Measurements from ENCODE around the gene AHCTF1. TPM values are rescaled to one million over a fixed set of nuclear protein-coding genes. Genes with fewer than 3 reads are reported as not detected.
A peak's percentile ranks its signal among the peaks of the same experiment; 100 is the strongest.

AHCTF1 gene
- total RNA-seq, 1 donor from 2014 or later, result 31.3 TPM

- no peak overlapping the region for H3K27ac Mint-ChIP-seq
- TF ChIP-seq, protein P1, sequence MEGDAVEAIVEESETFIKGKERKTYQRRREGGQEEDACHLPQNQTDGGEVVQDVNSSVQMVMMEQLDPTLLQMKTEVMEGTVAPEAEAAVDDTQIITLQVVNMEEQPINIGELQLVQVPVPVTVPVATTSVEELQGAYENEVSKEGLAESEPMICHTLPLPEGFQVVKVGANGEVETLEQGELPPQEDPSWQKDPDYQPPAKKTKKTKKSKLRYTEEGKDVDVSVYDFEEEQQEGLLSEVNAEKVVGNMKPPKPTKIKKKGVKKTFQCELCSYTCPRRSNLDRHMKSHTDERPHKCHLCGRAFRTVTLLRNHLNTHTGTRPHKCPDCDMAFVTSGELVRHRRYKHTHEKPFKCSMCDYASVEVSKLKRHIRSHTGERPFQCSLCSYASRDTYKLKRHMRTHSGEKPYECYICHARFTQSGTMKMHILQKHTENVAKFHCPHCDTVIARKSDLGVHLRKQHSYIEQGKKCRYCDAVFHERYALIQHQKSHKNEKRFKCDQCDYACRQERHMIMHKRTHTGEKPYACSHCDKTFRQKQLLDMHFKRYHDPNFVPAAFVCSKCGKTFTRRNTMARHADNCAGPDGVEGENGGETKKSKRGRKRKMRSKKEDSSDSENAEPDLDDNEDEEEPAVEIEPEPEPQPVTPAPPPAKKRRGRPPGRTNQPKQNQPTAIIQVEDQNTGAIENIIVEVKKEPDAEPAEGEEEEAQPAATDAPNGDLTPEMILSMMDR (IDR thresholded peaks at IDR 0.05), result no peak
- ChIA-PET CTCF (interaction anchor here (2.5 kb wide), 1 partner anchor 64 kb away, joined by 17 read pairs; no protein-coding TSS in a partner anchor), POLR2A (no interaction called here)
- intact Hi-C loops (cut with micrococcal nuclease), result loop anchor here (1.0 to 5.0 kb wide), 4 partner anchors 64 to 516 kb away; no protein-coding TSS in a partner anchor
- H3K9me3 Mint-ChIP-seq, result peaks cover 29% of the 10 kb centered on the region
- peaks cover 10% of the 10 kb centered on the region for H3K36me3 Mint-ChIP-seq (ENCODE audit: low read depth)
- no peak for ATAC-seq (ENCODE audit: low read depth)
- peak overlapping the region; percentile 11 for H3K4me3 Mint-ChIP-seq
- no peaks in the 10 kb centered on the region for H3K27me3 Mint-ChIP-seq
- H3K4me1 Mint-ChIP-seq, result no peaks in the 10 kb centered on the region
- peak; percentile 29 for DNase-seq
Observed at GRCh38 chr1:246971090-246971721, 39.5 kb upstream of the AHCTF1 start.

DNA sequence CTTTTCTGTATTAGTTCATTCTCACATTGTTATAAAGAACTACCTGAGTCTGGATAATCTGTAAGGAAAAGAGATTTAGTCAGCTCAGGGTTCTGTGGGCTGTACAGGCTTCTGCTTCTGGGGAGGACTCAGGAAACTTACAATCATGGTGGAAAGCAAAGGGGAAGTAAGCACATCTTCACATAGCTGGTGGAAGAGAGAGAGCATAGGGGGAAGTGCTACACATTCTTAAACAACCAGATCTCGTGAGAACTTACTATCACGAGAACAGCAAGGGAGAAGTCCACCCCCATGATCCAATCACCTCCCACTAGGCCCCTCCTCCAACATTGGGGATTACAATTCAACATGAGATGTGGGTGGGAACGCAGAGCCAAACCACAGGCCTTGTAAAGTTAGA, 37.9 kb upstream of the AHCTF1 start:
- Mint-ChIP-seq H3K27me3 (no peaks in the 10 kb centered on the region), H3K27ac (no peak overlapping the region), H3K4me1 (no peaks in the 10 kb centered on the region), H3K36me3 (ENCODE audit: low read depth) (peaks cover 10% of the 10 kb centered on the region), H3K9me3 (peaks cover 28% of the 10 kb centered on the region), H3K4me3 (no peak overlapping the region)
- POLR2A ChIA-PET, result no interaction called here
- ATAC-seq (ENCODE audit: low read depth), result no peak
- DNase-seq, result no peak
- CTCF ChIA-PET, result interaction anchor here (2.5 kb wide), 1 partner anchor 63 kb away, joined by 17 read pairs; no protein-coding TSS in a partner anchor
- TF ChIP-seq, protein P1 (IDR thresholded peaks at IDR 0.05), result no peak
- intact Hi-C loops (cut with micrococcal nuclease), result loop anchor here (5.0 kb wide), 1 partner anchor 518 kb away; no protein-coding TSS in a partner anchor

DNA sequence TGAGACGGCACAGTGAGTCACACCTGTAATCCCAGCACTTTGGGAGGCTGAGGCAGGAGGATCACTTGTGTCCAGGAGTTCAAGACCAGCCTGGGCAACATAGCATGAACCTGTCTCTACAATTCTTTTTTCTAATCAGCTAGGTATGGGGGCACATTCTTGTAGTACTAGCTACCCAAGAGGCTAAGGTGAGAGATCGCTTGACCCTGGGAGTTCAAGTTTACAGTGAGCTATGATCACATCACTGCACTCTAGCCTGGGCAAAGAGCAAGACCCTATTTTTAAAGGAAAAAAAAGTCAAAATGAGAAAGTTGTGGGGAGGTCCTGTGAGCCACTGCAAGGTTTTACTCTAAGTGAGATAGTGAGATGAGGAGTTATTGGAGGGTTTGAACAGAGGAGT, 34.8 kb upstream of the AHCTF1 start:
- intact Hi-C loops (cut with micrococcal nuclease), result no loop called here
- ATAC-seq (ENCODE audit: low read depth) (no peak), DNase-seq (no peak)
- Mint-ChIP-seq H3K36me3 (ENCODE audit: low read depth) (peaks cover 10% of the 10 kb centered on the region), H3K27ac (no peak overlapping the region), H3K4me1 (peaks cover 13% of the 10 kb centered on the region), H3K9me3 (peaks cover 28% of the 10 kb centered on the region), H3K4me3 (no peak overlapping the region), H3K27me3 (no peaks in the 10 kb centered on the region)
- CTCF ChIA-PET, result no interaction called here
- POLR2A ChIA-PET, result no interaction called here
- TF ChIP-seq, protein P1 (IDR thresholded peaks at IDR 0.05), result no peak

DNA sequence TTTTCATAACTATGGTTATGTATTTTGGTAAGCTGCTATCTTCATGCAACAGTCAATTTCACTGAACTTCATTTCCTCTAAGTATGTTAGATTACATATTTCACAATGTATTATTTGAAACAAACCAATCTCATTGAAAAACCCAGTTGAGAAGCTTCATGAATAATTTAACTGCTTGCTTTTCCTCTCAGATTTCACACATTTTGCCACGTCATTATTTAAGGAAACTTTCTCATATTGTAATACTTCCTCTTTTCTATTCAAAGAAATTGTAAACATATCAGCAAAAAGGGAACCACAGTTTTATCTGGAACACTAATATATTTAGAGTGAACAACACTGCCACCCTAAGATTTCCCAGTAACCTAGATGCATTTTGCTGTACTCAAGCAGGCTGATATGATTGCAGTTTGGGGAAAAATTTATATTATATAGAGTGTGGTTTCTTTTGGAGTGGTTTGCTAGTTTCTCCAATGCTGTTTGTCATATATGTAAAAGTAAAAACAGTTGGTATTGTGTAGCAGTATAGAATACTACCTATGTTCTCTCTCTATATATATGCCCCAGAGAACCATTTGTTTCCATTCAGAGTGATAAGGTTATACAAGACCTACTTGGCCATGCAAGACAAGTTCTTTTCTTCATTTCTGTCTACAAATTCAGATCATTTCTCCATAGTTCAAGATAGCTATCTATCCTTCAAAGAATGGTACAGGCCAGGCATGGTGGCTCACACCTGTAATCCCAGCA, 28.4 kb upstream of the AHCTF1 start:
- POLR2A ChIA-PET, result interaction anchor here (1.0 to 3.0 kb wide), 2 partner anchors 29 to 430 kb away, joined by 4 to 15 read pairs; partner anchors contain the start of gene AHCTF1
- H3K27me3 Mint-ChIP-seq, result no peaks in the 10 kb centered on the region
- DNase-seq, result no peak

More for the DNA sequence above, 28.4 kb upstream of the AHCTF1 start:
- TF ChIP-seq, protein P1 (IDR thresholded peaks at IDR 0.05), result no peak
- CTCF ChIA-PET, result interaction anchor here (1.2 kb wide), 1 partner anchor 53 kb away, joined by 6 read pairs; no protein-coding TSS in a partner anchor
- no peaks in the 10 kb centered on the region for H3K36me3 Mint-ChIP-seq (ENCODE audit: low read depth)
- H3K9me3 Mint-ChIP-seq, result no peaks in the 10 kb centered on the region
- H3K4me3 Mint-ChIP-seq, result peak overlapping the region; percentile 50
- peak overlapping the region; percentile 62 for H3K27ac Mint-ChIP-seq
- intact Hi-C loops (cut with micrococcal nuclease), result loop anchor here (1.0 to 2.0 kb wide), 2 partner anchors 28 to 431 kb away; no protein-coding TSS in a partner anchor
- peaks cover 36% of the 10 kb centered on the region for H3K4me1 Mint-ChIP-seq
- ATAC-seq (ENCODE audit: low read depth), result peak; percentile 56

Data from activated B cell treated with CpG ODN at 0.5 μM for 24 hours (primary cell).